NCI-H1048 (cell line): ENCODE measurements around the gene CHST6.
"Not testable (repeated sequence)": the region's sequence is repeated elsewhere in the genome, so short reads cannot be mapped to it uniquely, and the experiment has no call there.

Experiments
- DNase-seq: peaks from one replicate; lab custom pipeline; 2025; lab: John Stamatoyannopoulos, UW

CHST6 gene

DNA sequence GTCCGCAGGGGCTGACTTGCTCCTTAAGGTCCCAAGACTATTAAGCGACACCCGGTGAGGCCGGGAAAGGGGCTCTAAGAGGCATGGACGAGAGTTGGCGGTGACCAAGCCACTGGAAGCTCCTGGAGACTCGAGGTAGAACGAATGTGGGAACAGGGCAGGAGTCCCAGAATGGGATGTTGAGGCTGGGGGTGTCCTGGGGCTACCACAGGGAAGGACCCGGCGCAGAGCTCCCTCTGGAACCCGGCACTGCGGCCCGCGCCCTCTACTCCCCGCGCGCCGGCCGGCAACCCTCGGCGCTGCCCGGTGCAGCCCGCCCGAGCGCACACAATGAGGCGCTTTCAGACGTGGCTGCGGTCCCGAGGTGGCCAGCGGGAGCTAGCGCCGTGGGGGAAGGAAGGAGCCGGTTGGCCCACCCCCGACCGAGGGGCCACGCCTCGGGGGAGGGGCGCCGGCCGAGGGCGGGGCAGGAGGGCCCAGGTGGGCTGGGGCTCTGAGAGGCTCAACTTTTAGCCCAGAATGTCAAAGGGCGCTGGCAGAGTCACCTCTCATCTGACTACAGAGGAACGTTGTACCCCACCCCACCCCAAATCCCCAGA lies at the start of gene CHST6:
Gene CHST6, minus strand, starts transcription at position 366 of the 599 bp plus-strand sequence. CDS start 15,613 bp downstream, outside the sequence.
- DNase-seq, result no peak

DNA sequence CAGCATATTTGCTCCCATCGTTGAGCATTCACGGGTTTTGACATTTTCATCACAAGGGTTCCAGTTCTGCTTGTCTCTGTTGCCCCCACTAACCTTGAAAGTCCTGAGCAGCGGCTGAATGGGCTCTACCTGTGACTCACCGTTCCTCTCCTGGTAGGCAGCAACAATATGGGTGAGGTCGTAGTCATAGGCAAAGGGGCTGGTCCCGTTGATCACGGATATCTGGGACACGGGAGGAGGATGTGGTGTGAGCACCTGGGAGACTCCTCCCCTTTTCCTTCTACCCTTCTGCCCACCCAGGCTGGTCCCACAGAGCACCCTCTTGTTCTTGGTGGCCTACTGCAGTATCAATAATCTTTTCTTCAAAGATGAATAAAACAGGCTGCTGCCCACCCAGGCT lies 47.2 kb upstream of the CHST6 start:
- not testable (repeated sequence) for DNase-seq

DNA sequence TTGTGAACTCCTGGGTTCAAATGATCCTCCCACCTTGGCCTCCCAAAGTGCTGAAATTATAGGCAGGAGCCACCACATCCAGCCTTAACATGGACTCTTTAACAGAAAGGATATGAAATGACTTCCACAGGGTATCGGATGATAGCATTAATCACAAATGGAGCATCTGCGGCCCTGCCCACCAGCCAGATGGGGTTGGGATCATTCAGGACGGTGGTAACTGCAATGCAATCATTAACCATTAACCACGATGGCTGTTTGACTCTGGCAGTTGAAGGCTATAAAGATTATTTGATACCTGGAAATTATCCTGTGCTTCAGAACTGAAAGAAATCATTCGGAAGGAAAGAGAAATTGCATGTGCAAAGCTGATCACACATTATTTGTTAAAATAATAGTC lies 46.0 kb upstream of the CHST6 start:
- DNase-seq, result no peak

DNA sequence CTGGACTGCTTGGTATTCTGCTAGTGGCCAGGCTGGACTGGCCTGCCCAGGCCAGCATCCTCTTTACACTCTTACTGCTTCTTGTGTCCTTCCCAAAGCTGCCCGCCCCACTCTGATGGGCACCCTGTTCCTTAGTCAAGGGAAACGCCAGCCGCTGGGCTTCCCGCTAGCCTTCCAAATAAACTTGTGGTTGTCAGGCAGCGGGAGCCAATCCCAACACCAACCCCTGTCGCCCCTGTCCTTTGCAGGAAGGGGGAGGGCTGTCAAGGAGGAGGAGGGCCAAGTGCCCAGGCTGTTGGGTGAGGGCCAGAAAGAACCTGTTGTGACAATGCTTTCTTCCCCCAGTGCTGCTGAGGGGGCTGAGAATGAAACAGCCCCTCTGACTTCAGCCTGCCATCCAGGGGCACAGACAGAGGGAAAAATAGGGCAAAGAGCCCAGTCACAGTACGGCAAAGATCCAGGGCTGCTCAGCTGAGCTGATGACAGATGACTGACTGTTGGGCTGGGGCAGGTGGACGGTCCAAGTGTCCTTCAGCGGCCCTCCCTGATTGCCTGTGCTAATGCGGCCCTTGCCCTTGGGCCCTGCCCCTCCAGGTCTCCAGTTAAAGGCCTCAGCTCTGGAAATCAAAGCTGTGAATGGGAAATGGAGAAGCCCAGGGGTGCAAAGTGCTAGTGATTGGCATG lies 43.8 kb upstream of the CHST6 start:
- not testable (repeated sequence) for DNase-seq

DNA sequence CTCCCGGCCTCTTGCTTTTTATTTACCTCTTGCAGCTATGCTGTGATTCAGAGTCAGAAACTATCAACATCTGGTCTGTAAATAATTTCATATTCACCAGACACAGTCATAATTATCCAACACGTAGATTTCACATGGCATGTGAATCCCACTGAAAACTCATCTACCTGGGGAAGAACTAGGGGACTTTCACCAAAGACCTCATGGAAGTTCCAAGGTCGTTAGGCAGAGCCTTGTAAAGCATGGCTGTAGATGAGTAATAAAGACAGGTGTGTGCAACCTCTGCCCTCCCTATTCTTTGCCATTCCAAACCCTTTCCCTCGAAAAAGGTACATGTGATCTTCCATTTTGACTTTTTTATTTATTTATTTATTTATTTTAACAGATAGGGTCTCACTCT lies 42.5 kb upstream of the CHST6 start:
- DNase-seq, result no peak

DNA sequence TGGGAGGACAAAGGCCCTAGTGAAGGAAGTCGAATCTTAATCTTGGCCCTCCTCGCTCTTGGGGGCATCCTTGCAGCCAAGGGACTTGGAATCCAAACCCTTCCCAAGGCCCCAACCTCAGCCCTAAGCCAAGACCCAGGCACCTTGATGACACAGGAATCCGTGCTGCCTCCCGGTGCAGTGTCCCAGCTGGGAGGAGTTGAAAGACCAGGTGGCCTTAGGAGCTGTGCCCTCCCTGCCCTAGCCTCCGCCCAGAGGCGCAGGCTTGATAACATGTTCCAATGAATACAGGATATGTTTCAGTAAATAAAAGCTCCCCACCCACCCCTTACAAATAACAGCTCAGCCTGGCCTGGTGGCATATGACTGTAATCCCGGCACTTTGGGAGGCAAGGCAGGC lies 40.7 kb upstream of the CHST6 start, which contains the start of gene CHST5:
Gene CHST5, minus strand, starts transcription at position 208 of the 400 bp plus-strand sequence. CDS start 5,724 bp downstream, outside the sequence.
- no peak for DNase-seq

DNA sequence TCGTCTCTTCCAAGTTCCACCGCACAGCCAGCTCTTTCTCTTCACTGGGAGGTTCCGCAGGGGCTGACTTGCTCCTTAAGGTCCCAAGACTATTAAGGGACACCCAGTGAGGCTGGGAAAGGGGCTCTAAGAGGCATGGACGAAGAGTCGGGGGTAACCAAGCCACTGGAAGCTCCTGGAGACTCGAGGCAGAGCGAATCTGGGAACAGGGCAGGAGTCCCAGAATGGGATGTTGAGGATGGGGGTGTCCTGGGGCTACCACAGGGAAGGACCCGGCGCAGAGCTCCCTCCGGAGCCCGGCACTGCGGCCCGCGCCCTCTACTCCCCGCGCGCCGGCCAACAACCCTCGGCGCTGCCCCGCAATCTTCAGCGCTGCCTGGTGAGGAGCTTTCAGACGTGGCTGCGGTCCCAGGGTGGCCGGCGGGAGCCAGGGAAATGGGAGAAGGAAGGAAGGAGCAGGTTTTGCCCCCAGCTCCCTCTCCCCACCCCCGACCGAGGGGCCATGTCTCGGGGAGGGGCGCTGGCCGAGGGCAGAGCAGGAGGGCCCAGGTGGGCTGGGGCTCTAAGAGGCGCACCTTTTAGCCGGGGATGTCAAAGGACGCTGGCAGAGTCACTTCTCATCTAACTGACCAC lies 40.1 kb upstream of the CHST6 start:
- DNase-seq, result no peak

DNA sequence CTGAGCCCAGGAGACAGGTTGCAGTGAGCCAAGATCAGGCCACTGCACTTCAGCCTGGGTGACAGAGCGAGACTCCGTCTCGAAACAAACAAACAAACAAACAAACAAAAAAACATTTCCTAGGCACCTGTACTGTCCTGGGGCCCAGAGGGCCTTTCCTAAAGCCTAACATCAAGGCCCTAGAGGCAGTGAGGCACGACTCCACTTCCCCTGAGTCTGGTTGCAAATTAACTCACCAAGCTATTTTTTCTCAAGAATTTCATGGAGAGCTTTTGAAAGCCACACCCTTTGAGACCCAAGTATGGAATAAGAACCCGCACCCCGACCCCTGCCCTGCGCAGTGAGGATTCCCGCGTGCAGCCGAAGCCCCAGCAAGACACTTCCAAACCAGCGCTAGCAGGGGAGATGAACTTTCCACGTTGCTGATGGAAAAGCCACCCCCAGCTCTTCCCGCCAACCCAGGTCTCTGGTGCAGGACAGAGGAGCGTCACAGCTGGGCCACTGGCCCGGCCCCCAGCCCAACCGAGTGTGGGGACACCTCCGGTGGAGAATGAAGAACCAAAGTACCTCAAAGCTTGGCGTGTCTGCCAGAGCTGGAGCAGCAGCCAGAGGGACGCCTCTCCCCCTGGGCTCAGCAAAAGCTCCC lies 39.4 kb upstream of the CHST6 start:
- no peak for DNase-seq

DNA sequence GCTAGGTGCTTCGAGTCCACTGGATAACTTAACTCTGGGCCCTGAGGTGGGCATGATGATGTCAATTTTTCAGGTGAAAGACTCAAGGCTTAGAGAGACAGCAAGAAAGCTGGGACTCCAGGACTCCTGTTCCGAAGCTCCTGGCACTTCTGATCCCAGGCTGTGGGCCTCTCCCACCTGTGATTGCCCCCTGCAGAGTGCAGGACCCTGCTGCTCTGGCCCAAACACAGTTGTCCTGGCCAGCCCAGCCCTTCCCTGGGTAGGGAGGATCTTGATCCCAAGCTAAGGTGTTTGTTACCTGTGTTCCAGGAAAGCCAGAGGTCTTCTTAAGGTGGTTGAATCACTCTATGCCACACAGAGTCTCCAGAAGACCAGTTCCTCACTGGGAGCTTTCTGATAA lies 37.5 kb upstream of the CHST6 start:
- DNase-seq, result no peak

DNA sequence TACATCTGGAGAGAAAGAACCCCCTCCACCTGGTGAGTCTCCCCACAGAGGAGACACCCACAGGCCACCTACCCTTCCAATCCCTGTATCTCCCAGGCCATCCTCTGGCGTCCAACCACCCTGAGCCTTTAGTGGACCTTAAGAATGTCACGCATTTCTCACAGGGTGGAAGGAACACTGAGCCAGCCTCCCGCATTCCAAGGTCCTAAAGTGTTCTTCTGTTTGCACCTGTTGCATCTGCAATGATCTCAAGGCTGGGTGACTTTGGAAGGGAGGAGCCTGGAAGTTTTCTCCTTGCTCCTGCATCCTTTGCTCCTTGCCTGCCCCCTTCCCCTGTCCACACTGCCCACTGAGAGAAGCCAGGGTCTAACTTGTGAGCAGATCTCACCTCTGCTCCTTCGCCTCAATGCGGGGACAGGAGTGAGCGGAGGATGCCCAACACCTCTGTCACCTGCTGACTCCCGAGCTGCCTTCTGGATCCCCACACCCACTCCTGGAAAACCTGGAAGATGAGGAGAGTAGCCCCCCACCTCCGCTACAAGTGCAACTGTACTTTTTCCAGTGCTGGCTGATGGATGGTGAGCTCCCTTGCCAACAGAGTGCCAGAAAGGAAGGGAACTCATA lies 37.0 kb upstream of the CHST6 start:
- no peak for DNase-seq

DNA sequence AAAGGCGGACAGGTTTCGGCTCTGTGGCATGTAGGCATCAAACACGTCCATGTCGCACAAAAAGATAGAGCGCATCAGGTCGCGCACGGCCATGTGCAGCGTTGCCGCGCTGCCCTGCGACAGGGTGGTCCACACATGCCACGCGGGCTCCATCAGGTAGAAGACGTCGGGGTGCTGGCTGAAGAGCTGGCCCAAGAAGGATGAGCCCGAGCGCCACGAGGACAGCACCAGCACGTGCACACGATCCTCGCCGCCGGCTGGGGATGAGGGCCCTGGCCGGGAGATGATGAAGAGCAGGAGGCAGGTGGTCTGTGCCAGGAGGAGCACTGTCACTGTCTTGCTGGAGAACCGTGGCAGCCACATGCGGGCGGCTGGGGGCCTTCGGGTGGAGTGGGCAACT lies 34.7 kb upstream of the CHST6 start:
- no peak for DNase-seq

DNA sequence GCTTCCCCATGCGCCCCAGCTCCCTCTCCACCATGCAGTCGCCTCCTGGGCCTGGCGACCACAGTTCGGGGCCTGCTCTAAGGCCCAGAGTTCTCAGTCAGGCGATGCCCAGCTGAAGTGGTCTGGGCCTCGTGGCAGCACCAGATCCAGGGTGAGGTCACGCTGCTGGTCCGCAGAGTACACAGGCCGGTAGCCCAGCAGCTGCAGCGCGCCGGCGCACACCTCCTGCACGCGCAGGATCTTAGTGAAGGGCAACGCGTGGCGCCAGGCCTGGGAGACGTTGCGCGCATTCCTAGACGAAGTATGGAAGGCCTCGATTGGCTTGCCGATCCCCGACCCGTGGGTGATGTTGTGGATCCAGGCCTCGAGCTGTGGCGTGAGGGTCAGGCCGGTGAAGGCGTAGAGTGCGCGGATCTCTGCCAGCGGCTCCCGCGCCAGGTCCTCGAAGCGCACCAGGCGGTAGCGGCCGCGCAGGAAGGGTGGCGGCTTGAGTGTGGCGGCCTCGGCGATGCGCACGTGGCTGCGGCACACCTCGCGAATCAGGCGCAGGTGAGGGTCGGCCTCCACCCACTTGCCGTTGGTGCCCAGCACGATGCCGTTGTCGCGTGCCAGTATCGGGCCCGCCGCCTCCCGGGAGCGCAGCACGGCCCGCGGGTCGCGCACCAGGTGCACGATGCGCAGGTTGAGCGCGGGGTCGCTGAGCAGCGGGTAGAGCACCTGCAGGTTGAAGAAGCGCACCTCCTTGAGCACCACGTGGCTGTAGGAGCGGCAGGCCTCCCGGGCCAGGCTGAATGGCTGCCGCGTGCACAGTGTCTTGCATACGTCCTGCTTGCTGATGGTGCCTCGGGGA lies 34.0 kb upstream of the CHST6 start:
- no peak for DNase-seq

DNA sequence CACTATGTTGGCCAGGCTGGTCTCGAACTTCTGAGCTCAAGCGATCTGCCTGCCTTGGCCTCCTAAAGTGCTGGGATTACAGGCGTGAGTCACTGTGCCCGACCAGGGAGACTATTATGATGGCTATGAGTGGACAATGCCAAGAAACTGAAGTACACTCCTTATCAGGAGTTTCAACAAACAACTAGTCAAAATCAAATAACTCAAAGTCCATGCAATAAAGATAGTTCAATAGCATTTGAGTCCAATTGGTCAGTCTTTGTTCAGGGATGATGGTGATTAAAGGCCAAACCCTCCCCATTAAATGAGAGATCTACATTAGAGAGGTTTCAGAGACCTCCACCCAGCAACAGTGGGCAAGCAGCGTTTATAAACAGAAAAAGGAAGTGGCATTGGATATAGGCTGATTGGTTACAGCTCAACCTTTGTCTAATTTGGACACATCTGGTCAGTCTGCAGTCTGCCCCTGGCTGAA lies 32.6 kb upstream of the CHST6 start:
- DNase-seq, result no peak

DNA sequence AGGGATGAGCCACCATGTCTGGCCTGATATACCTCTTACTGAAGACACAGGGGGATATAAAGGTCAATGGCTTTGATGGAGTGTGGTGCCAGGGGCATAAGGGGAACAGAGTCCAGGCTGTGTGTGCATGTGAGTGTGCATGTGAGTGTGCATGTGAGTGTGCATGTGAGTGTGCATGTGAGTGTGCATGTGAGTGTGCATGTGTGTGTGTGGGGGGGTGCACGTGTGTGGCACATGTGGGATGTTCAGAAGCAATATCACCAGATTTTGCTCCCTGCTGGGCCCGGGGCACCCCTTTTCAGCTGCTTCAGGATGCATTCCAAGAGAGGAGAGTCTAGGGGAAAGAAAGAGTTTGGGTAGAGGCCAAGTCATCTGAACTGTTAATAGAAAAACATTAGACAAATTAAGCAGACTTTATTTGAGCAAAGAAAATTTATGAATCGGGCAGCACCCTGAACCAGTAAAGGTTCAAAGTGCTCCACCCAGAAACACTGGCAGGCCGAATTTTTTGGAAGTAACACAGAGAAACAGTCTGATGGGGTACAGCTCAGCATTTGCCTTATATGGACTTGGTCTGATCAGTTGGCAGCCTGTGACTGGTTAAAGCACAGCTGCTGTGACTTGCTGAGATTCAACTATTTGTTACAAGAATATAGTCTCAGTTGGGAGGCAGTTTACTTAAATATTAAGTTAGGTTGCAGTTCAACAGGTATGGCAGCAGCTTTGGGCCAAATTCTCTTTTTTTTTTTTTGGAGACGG lies 31.0 kb upstream of the CHST6 start:
- no peak for DNase-seq

DNA sequence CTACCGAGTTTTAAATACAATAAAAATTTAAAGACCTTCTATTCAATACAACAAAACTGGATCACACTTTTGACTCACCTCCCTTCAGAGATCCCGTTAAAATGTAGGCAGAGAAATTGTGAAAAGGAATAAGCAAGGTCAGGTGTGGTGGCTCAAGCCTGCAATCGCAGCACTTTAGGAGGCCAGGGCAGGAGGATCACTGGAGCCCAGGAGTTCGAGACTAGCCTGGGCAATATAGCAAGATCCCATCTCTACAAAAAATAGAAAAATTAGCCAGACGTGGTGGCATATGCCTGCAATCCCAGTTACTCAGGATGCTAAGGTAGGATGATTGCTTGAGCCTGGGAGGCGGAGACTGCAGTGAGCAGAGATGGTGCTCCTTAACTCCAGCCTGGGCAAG lies 23.9 kb upstream of the CHST6 start:
- no peak for DNase-seq

DNA sequence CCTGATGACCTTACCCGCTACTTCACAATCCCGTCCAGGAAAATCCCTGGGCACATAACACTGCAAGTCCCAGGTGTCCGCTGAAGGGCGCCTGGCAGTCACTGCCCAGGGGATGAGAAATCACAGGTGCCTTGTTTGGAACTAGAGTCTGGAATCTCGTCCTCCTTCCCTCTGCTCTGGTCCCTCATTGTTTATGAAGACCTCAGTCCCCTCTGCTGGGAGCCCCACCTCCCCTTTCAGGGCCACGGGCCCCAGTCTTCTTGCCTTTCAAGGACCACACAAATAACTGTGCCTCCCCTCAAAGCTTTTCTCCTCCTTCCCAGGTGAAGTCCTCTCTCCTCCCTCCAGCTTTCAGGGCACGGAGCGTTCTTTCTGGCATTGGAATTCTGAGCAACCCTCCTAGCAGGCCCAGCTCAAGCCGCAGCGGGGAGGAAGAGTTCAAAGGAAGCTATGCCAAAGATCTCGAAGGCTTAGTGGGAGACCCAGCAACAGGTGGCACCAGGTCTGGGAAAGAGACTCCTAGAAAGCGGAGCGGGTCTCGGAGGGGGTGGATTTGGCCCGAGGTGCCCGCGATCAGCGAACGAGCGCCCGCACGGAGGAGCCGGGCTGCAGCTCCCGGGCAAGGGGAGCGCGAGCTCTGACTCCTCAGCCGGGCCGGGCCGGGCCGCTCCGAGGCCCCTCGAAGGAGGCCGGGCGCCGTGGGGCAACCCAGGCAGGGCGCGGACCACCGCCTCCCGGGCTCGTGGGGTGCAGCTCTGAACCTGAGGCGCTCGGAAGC lies 21.1 kb upstream of the CHST6 start:
- DNase-seq, result not testable (repeated sequence)

DNA sequence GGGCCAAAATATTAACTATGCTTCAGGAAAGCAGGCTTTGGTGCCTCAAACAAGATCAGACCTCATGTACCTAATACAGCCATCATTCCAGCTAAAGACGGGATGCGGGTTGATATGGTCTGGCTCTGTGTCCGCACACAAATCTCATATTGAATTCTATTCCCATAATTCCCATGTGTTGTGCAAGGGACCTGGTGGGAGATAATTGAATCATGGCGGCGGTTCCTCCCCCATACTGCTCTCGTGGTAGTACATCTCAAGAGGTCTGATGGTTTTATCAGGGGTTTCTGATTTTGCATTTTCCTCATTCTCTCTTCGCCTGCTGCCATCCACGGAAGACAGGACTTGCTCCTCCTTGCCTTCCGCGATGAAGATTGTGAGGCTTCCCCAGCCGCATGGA lies 19.1 kb upstream of the CHST6 start:
- DNase-seq, result no peak

DNA sequence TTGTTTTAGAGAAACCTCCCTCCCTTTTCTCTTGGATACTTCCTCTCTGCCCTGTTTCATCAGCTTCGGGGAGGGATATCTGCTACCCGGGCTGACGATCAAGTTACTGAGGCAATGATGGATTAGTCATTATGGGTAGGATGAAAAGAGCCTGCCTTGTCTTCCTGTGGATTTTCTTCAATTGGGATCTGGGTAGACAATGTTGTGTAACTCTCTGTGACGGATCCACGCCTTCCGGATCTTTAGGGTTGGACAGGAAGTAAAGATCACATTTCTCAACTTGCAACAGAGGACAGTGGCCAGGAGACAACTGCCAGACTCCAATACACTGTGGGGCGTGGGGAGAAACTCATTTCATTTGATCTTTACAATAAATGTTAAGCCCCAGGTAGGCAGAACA lies 11.3 kb upstream of the CHST6 start:
- DNase-seq, result no peak

DNA sequence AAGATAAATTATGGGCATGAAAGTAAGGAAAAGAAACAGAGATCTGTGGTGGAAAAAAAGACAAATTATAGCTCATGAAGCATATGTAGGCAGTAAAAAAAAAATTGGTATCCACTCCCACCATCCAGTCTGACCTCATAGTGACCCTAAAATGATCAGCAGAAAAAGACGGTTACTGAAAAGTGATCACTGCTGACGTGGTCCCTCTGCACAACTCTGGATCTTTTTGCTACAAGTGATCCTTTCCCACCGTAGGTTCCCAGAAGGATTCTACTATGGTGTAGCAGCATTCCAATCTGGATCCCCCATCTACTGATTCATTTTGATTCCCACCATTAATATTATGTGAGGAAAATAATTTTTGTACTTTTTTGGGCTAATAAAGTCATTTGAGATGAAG lies 10.9 kb upstream of the CHST6 start:
- DNase-seq, result no peak

DNA sequence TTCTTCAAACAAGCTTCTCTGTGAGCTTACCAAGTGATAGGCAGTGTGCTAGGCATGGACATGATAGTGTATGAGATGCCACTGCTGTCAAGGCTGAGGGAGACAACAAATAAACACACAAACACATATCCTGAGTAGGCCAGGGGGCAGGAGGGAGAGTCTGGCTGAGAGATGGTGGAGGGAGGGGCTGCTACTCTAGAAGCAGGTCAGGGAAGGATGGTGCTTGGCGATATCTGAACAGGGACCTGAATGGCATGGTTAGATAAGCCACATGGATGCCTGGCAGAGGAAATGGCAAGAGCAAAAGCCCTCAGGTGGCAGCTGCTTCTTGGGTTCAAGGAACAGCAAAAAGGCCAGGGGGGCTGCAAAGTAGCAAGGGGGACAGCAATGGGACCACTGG lies 8.6 kb upstream of the CHST6 start:
- no peak for DNase-seq
